Activated CD4-positive, alpha-beta T cell treated with anti-CD3 and anti-CD28 coated beads for 4 hours (primary cell): ENCODE results near the gene RSPRY1.
"Not testable (repeated sequence)": the region's sequence is repeated elsewhere in the genome, so short reads cannot be mapped to it uniquely, and the experiment has no call there.

Experiments
- DNase-seq, 2 donors: peaks; one replicate each; pipeline ENCODE4 v3.0.0-alpha.2; 2020

RSPRY1 gene

GRCh38 chr16:57257455-57258070 is 71.4 kb downstream of the RSPRY1 start:
- DNase-seq, result no peak

- DNase-seq, result no peak
Measured at GRCh38 chr16:57258226-57258909, 72.2 kb downstream of the RSPRY1 start.

- no peak for DNase-seq
Measured at GRCh38 chr16:57258910-57259475, 72.9 kb downstream of the RSPRY1 start.

GRCh38 chr16:57260294-57260929 is 74.3 kb downstream of the RSPRY1 start:
- DNase-seq, result peak; percentile 12 to 34

GRCh38 chr16:57261806-57262205 is 75.7 kb downstream of the RSPRY1 start:
- DNase-seq, result no peak

GRCh38 chr16:57262841-57263540 is 76.9 kb downstream of the RSPRY1 start:
- no peak for DNase-seq

GRCh38 chr16:57263541-57264351 is 77.6 kb downstream of the RSPRY1 start:
- no peak for DNase-seq

- no peak for DNase-seq
Measured at GRCh38 chr16:57264381-57264780, 78.3 kb downstream of the RSPRY1 start.

GRCh38 chr16:57264950-57265371 is 78.8 kb downstream of the RSPRY1 start:
- no peak for DNase-seq

GRCh38 chr16:57265850-57266530 is 79.9 kb downstream of the RSPRY1 start:
- DNase-seq, result no peak

GRCh38 chr16:57266531-57267260 is 80.6 kb downstream of the RSPRY1 start:
- DNase-seq, result peak; percentile 18 to 25

- DNase-seq, result not testable (repeated sequence)
Measured at GRCh38 chr16:57267343-57267742, 81.2 kb downstream of the RSPRY1 start.

GRCh38 chr16:57268804-57269800 is 83.0 kb downstream of the RSPRY1 start:
- DNase-seq, result no peak

GRCh38 chr16:57270221-57271062 is 84.3 kb downstream of the RSPRY1 start:
- DNase-seq, result no peak

GRCh38 chr16:57271063-57271345 is 84.9 kb downstream of the RSPRY1 start:
- DNase-seq, result no peak

GRCh38 chr16:57271867-57272495 is 85.9 kb downstream of the RSPRY1 start:
- no peak for DNase-seq

GRCh38 chr16:57273359-57273758 is 87.2 kb downstream of the RSPRY1 start:
- no peak for DNase-seq

- no peak for DNase-seq
Measured at GRCh38 chr16:57273826-57274225, 87.7 kb downstream of the RSPRY1 start.
